ENCODE results near the gene TLR8.

DNA sequence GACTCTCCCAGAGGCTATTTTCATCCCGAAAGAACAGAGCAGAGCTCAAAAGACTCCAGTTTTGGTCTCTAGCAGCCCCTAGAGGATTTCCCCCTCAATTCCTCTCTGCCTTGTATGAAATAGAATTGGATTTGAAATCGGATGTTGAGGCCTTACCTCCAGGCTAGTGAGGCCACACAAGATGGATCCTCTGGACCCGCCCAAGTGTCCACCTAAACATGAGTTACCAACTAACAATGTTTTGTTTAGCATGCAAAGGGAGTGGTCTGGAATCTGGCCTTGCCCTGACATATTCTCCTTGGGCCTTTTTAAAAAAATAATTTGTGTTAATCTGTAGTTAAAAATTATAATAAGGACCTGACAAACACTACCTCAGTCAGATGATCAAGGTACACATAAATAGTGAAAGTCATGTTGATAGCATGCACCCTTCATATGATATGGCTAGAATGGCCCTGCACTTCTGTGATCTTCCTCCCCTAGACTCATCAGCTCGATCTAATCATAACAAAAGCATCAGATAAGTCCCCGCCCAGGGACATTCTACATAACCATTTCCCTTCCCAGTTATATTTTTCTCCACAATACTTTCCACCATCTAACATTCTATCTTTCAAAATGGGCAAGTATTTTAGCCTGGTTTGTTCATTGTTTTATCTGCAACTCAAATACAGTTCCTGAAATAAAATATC, 6.5 kb downstream of the TLR8 start:
- TF ChIP-seq POLR2A (IDR thresholded peaks at IDR 0.05) (no peak), EP300 (IDR thresholded peaks at IDR 0.05; ENCODE audit: low read depth) (no peak)
- TF ChIP-seq, protein P1, sequence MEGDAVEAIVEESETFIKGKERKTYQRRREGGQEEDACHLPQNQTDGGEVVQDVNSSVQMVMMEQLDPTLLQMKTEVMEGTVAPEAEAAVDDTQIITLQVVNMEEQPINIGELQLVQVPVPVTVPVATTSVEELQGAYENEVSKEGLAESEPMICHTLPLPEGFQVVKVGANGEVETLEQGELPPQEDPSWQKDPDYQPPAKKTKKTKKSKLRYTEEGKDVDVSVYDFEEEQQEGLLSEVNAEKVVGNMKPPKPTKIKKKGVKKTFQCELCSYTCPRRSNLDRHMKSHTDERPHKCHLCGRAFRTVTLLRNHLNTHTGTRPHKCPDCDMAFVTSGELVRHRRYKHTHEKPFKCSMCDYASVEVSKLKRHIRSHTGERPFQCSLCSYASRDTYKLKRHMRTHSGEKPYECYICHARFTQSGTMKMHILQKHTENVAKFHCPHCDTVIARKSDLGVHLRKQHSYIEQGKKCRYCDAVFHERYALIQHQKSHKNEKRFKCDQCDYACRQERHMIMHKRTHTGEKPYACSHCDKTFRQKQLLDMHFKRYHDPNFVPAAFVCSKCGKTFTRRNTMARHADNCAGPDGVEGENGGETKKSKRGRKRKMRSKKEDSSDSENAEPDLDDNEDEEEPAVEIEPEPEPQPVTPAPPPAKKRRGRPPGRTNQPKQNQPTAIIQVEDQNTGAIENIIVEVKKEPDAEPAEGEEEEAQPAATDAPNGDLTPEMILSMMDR (IDR thresholded peaks at IDR 0.05), result no peak
